ENCODE measurements around the gene COX11.

The COX11 gene

GRCh38 chr17:54968262-54968987 lies at the start of gene COX11, which contains the start of gene STXBP4:
Gene COX11 (minus strand): TSS chr17:54968654. CDS start chr17:54968646, 8 bp downstream.
Gene STXBP4 (plus strand): TSS chr17:54968765. CDS start chr17:54986220, 17,455 bp downstream.
- peak; percentile 96 for DNase-seq

- DNase-seq, result no peak
These were observed 37.1 kb upstream of the COX11 start for GRCh38 chr17:55005520-55005919.

- DNase-seq, result no peak
These were observed 36.0 kb upstream of the COX11 start for GRCh38 chr17:55004484-55004883.

- DNase-seq, result no peak
These were observed 34.0 kb upstream of the COX11 start for GRCh38 chr17:55002458-55002857.

- DNase-seq, result no peak
These were observed 28.0 kb upstream of the COX11 start for GRCh38 chr17:54996441-54996840.

- peak; percentile 16 for DNase-seq
These were observed 24.6 kb upstream of the COX11 start for GRCh38 chr17:54992797-54993639.

- DNase-seq, result no peak
These were observed 23.1 kb upstream of the COX11 start for GRCh38 chr17:54991567-54991966.

GRCh38 chr17:54990118-54990517 lies 21.7 kb upstream of the COX11 start:
- DNase-seq, result no peak

GRCh38 chr17:54985476-54985875 lies 17.0 kb upstream of the COX11 start:
- no peak for DNase-seq

GRCh38 chr17:54983260-54983659 lies 14.8 kb upstream of the COX11 start:
- no peak for DNase-seq

GRCh38 chr17:54982399-54982798 lies 13.9 kb upstream of the COX11 start:
- no peak for DNase-seq

GRCh38 chr17:54980375-54980774 lies 11.9 kb upstream of the COX11 start:
- no peak for DNase-seq

GRCh38 chr17:54979657-54980056 lies 11.2 kb upstream of the COX11 start:
- DNase-seq, result no peak

GRCh38 chr17:54977744-54978143 lies 9.3 kb upstream of the COX11 start:
- no peak for DNase-seq

GRCh38 chr17:54976316-54976715 lies 7.9 kb upstream of the COX11 start:
- no peak for DNase-seq

GRCh38 chr17:54974759-54975158 lies 6.3 kb upstream of the COX11 start:
- no peak for DNase-seq

- no peak for DNase-seq
These were observed 4.1 kb upstream of the COX11 start for GRCh38 chr17:54972406-54973138.

- no peak for DNase-seq
These were observed 3.4 kb upstream of the COX11 start for GRCh38 chr17:54971901-54972300.

GRCh38 chr17:54971147-54971546 lies 2.7 kb upstream of the COX11 start:
- DNase-seq, result no peak

- no peak for DNase-seq
These were observed 1.5 kb upstream of the COX11 start for GRCh38 chr17:54969658-54970572.

GRCh38 chr17:54968988-54969332 lies 506 bp upstream of the COX11 start:
- DNase-seq, result no peak

- no peak for DNase-seq
These were observed 713 bp downstream of the COX11 start for GRCh38 chr17:54967621-54968261.
